DMS79 (cell line): ENCODE measurements around the gene HCN3.
"Not testable (repeated sequence)": the region's sequence is repeated elsewhere in the genome, so short reads cannot be mapped to it uniquely, and the experiment has no call there.

Source experiments
- DNase-seq: peaks from one replicate; lab custom pipeline; 2025; lab: John Stamatoyannopoulos, UW

Gene HCN3

GRCh38 chr1:155284476-155284875 is 7.2 kb downstream of the HCN3 start:
- no peak for DNase-seq

GRCh38 chr1:155285063-155285462 is 7.8 kb downstream of the HCN3 start:
- DNase-seq, result no peak

GRCh38 chr1:155285631-155286044 is 8.4 kb downstream of the HCN3 start:
- DNase-seq, result no peak

GRCh38 chr1:155286544-155286943 is 9.3 kb downstream of the HCN3 start:
- DNase-seq, result no peak

- no peak for DNase-seq
Observed at GRCh38 chr1:155287987-155288543, 10.8 kb downstream of the HCN3 start.

GRCh38 chr1:155291006-155291405 is 13.7 kb downstream of the HCN3 start:
- not testable (repeated sequence) for DNase-seq

GRCh38 chr1:155293086-155293749 is 16.0 kb downstream of the HCN3 start:
- no peak for DNase-seq

- no peak for DNase-seq
Observed at GRCh38 chr1:155294520-155295182, 17.4 kb downstream of the HCN3 start.

GRCh38 chr1:155295183-155295941 is 18.1 kb downstream of the HCN3 start:
- no peak for DNase-seq

GRCh38 chr1:155295942-155296267 is 18.6 kb downstream of the HCN3 start:
- DNase-seq, result no peak

GRCh38 chr1:155296661-155297060 is 19.4 kb downstream of the HCN3 start:
- no peak for DNase-seq

- DNase-seq, result no peak
Observed at GRCh38 chr1:155297384-155297783, 20.1 kb downstream of the HCN3 start.

- DNase-seq, result no peak
Observed at GRCh38 chr1:155300024-155300423, 22.8 kb downstream of the HCN3 start.

GRCh38 chr1:155300553-155301329 is 23.5 kb downstream of the HCN3 start:
- DNase-seq, result no peak

GRCh38 chr1:155301342-155301841 is 24.1 kb downstream of the HCN3 start, which contains the start of gene PKLR:
Gene PKLR, minus strand, starts transcription at chr1:155301438. Its CDS starts 43 bp downstream, at chr1:155301395.
- DNase-seq, result no peak

GRCh38 chr1:155304558-155305063 is 27.3 kb downstream of the HCN3 start:
- DNase-seq, result no peak

- no peak for DNase-seq
Observed at GRCh38 chr1:155305881-155306391, 28.7 kb downstream of the HCN3 start.

- DNase-seq, result no peak
Observed at GRCh38 chr1:155307247-155307740, 30.0 kb downstream of the HCN3 start.

GRCh38 chr1:155308493-155309422 is 31.5 kb downstream of the HCN3 start, which contains the start of gene FDPS:
Gene FDPS, plus strand, starts transcription at chr1:155308866. Its CDS starts 924 bp downstream, at chr1:155309790.
- peak; percentile 98 for DNase-seq
